Activated CD4-positive, alpha-beta T cell treated with anti-CD3 and anti-CD28 coated beads, Interleukin-2, amount 50 U/mL, for 24 hours (primary cell): ENCODE results near the gene PTPRN2.
"Not testable (repeated sequence)": the region's sequence is repeated elsewhere in the genome, so short reads cannot be mapped to it uniquely, and the experiment has no call there.

Experiments
- DNase-seq, 2 donors: peaks; one replicate each; pipeline ENCODE4 v3.0.0-alpha.2; 2020; ENCODE audit warnings: low read depth in 1 of 2, low spot score in 1 of 2

The PTPRN2 gene

GRCh38 chr7:157599491-157599890 lies 988.1 kb downstream of the PTPRN2 start:
- DNase-seq, result no peak

GRCh38 chr7:157597562-157597961 lies 990.1 kb downstream of the PTPRN2 start:
- no peak for DNase-seq

DNA sequence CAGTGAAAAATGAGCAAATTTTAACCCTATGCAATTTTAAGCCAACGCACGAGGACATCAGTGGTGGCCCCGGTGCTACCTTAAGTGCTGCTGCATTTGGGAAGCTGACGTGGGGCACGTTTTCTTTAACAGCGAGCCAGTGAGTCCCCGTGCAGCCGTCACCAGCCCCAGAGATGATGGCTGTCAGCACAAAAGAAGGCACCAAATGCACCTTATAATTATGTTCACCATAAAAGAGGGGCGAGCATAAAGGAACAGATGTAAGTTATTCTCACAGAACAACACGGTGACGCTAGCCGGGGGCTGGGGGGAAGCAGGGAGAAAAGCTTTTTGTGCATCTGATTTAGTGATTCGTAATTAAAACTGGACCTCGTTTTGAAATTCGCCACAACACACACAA lies 990.7 kb downstream of the PTPRN2 start:
- DNase-seq, result no peak

- no peak for DNase-seq
Measured at GRCh38 chr7:157596471-157596870, 991.2 kb downstream of the PTPRN2 start.

DNA sequence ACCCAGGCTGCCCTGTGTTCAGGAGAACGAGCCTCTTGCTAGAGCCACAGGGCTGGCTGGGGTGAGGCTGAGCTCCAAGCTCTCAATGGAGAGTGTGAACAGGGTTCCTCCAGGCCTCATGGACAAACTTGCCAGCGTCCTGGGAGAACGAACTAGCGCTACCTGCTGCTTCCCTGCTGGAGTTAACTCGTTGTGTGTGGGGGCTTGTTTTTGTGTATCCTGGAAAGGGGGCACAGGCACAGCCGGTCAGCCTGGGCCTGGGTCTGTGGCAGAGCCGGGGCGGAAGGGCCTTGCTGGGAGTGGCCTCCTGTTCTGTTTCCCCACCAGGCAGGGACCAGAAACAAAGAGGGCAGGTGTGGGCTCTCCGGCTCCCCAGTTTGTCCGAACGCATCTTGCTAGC lies 991.6 kb downstream of the PTPRN2 start:
- DNase-seq, result no peak

GRCh38 chr7:157595086-157595855 lies 992.4 kb downstream of the PTPRN2 start:
- DNase-seq, result no peak

- no peak for DNase-seq
Measured at GRCh38 chr7:157594306-157594705, 993.3 kb downstream of the PTPRN2 start.

- DNase-seq, result no peak
Measured at GRCh38 chr7:157593541-157593940, 994.1 kb downstream of the PTPRN2 start.

DNA sequence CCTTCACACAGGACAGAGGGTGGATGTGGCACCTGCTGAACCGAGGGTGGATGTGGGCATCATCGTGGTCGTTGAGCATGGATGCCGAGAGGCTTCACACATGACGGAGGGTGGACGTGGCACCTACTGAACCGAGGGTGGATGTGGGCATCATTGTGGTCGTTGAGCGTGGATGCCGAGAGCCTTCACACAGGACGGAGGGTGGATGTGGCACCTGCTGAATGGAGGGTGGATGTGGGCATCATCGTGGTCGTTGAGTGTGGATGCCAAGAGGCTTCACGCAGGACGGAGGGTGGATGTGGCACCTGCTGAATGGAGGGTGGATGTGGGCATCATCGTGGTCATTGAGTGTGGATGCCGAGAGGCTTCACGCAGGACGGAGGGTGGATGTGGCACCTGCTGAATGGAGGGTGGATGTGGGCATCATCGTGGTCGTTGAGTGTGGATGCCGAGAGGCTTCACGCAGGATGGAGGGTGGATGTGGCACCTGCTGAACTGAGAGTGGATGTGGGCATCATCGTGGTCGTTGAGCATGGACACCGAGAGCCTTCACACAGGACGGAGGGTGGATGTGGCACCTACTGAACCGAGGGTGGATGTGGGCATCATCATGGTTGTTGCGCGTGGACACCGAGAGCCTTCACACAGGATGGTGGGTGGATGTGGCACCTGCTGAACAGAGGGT lies 994.8 kb downstream of the PTPRN2 start:
- DNase-seq, result not testable (repeated sequence)

GRCh38 chr7:157590526-157590925 lies 997.1 kb downstream of the PTPRN2 start:
- no peak for DNase-seq

DNA sequence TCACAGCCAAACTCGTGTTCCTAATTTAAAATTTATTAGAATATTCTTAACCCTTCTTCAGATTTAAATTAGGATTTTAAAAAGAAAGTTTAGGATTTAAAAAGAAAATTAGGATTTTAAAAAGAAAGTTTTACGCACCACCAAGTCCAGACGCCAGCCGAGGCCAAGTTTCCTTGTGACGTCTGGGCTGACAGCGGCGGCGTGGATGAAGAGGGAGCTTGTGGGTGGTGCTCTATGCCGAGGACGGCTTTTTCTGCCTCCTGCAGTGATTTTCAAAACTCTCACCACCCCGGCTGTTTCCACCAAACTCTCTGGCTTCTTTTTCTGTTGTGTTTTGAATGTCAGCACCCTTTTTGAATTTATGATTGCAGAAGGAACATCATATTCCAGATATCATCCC lies 997.9 kb downstream of the PTPRN2 start:
- DNase-seq, result no peak

DNA sequence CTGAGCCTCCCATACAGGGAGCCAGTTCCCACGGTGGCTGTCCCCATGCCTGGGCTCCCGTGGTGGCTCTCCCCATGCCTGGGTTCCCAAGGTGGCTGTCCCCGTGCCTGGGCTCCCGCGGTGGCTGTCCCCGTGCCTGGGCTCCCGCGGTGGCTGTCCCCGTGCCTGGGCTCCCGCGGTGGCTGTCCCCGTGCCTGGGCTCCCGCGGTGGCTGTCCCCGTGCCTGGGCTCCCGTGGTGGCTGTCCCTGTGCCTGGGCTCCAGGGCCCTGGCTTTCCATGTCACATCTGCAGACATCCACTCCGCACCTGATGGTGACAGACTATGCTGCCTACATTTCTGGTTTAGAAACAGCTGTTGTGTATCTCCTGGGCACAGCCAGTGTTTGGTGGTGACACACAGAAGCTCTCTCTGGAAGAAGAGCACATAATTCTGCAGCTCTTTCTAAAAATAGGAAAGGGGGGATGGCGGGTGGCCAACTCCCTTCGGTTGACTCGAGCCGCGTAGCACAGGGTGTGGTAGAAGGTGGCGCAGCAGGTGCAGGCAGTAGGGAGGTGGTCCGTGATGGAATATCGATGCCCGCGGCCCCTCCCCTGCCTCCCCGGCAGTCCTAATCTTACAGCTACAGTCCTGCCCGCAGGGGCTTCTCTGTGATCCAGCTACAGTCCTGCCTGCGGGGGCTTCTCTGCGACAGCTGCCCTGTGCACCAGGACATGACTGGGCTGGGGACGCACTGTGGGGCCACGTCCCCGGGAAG lies 999.6 kb downstream of the PTPRN2 start:
- no peak for DNase-seq

DNA sequence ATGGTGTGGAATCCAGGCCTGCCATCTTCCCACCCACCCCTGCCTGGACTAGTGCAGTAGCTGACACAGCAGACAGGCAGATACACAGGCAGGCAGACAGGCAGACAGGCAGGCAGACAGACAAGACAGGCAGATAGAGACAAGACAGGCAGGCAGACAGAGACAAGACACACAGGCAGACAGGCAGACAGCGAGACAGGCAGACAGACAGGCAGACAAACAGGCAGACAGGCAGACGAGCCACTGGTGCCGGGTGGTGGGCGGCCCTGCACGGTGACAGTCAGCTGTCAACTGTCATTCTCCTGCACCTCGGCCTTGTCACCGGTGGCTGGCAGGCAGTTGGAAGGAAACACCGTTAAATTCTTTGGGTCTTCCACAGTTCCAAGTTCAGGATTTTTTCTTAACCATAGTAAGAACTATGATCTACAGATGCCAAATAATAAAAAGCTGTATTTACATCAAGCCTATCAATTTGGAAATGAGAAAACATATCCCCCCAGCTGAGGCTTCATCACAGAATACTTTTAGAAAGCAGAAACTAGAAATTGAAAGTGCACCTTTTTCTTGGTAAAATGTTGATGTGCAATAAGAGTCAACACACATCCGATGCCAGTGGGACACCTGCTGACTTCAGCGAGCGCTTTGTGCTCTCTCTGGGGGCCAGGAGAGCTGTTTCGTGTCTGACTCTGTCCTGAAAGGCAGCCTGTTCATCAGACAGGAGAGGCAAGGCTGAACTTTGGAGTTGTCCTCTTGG lies 1000.4 kb downstream of the PTPRN2 start:
- DNase-seq, result no peak

DNA sequence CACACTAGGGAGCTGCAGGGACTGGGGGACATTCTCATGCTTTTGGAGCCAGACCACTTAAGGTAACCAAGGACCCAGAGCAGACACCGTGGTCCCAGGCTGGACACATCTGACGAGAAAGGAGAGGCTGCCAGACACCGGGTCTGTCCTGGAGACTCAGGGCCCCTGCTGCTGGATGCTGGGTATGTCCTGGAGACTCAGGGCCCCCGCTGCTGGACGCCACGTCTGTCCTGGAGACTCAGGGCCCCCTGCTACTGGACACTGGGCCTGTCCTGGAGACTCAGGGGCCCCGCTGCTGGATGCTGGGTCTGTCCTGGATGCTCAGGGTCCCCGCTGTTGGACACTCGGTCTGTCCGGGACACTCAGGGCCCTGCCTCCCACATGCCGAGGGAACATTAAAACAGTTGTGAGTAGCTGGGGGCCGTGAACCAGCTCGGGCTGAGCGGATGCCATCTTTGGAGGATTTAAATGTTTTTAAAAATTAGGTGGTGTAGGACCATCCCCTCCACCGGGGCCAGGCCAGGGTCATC lies 1001.1 kb downstream of the PTPRN2 start:
- no peak for DNase-seq

- no peak for DNase-seq
Measured at GRCh38 chr7:157585113-157585861, 1002.3 kb downstream of the PTPRN2 start.

- no peak for DNase-seq
Measured at GRCh38 chr7:157584420-157584819, 1003.2 kb downstream of the PTPRN2 start.

DNA sequence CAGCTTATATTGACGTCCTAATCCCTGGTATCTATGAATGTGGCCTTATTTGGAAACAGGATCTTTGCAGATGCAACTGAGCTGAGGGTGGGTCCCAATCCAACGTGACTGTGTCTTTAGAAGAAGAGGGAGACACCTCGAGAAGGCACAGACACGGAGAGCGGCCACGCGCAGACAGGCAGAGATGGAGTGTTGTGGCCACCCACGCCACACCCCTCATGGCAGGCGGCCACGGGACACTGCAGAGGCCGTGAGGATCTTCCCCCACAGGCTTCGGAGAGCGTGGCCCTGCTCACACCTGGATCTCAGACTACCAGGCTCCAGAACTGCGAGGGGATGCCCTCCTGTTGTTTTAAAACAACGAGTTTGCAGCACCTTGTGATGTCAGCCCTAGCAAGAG lies 1005.9 kb downstream of the PTPRN2 start:
- DNase-seq, result no peak

GRCh38 chr7:157580324-157580723 lies 1007.3 kb downstream of the PTPRN2 start:
- DNase-seq, result no peak

DNA sequence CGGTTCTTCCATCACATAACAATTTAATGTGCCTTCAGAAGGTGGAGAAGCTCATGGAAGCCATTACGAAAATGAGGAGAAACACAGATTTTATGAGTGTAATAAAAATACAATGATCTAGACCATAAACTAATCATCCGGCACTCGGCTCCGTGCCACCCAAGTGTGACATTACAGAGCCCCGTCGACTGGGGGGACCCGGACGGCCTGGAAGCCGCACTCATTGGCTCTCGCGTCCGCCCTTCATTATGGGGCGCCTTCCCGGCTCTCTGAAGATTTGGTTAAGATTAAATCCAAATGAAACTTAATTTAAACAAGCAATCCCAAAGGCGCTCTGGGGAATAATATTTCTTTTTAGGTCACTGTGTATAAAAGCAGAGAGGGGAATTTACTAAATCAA lies 1008.2 kb downstream of the PTPRN2 start:
- DNase-seq, result no peak

GRCh38 chr7:157577796-157578339 lies 1009.8 kb downstream of the PTPRN2 start:
- DNase-seq, result no peak
